Large intestine (tissue), 3 donors: ENCODE measurements around the gene CBLB. TPM values are rescaled to one million over a fixed set of nuclear protein-coding genes. Genes with fewer than 3 reads are reported as not detected.

Experiments
- DNase-seq, 2 donors: peaks; one replicate each; pipeline versions ENCODE4 v3.0.0 to v3.0.0-alpha.2; 2013
- H3K27ac ChIP-seq: one replicate; pipeline ENCODE4 v1.5.1; 2013; ENCODE audit warnings: low read length
- H3K27me3 ChIP-seq: 2 replicates; pipeline ENCODE4 v1.6.1; 2013; ENCODE audit warnings: low read length; ENCODE audit not compliant: control insufficient read depth, insufficient read depth
- H3K36me3 ChIP-seq: 2 replicates; pipeline ENCODE4 v1.6.1; 2013; ENCODE audit warnings: low read length; ENCODE audit not compliant: control insufficient read depth, insufficient read depth
- H3K4me1 ChIP-seq: one replicate; pipeline ENCODE4 v1.6.1; 2013; ENCODE audit warnings: low read length; ENCODE audit not compliant: control insufficient read depth, insufficient read depth
- H3K4me3 ChIP-seq: one replicate; pipeline ENCODE4 v1.5.1; 2013; ENCODE audit warnings: low read length
- H3K9me3 ChIP-seq: one replicate; pipeline ENCODE4 v1.6.1; 2013; ENCODE audit warnings: mild to moderate bottlenecking, low read depth, low read length, moderate library complexity; ENCODE audit not compliant: control insufficient read depth
- WGBS: methylation state at CpG from one replicate; pipeline ENCODE4 v1.1.5; 2013; ENCODE audit warnings: low lambda C conversion rate; ENCODE audit not compliant: insufficient coverage; 5-methylcytosine and 5-hydroxymethylcytosine counted together
- polyA plus RNA-seq: library from polyadenylated mRNA; unstranded; fragments of 120-200 nt; gene quantifications from one replicate; pipeline ENCODE4 v1.2.1, GENCODE V29; 2013

The CBLB gene
- polyA plus RNA-seq, 1 donor: 34.0 TPM

- Histone ChIP-seq H3K27ac (no peak overlapping the region), H3K4me3 (no peak overlapping the region), H3K36me3 (no peaks in the 10 kb centered on the region), H3K9me3 (no peaks in the 10 kb centered on the region), H3K27me3 (no peaks in the 10 kb centered on the region), H3K4me1 (no peaks in the 10 kb centered on the region)
- WGBS: no CpG with 5 or more reads among the region's 2 CpGs
- no peak for DNase-seq
Measured at GRCh38 chr3:105613120-105613519, 255.7 kb downstream of the CBLB start.

DNA sequence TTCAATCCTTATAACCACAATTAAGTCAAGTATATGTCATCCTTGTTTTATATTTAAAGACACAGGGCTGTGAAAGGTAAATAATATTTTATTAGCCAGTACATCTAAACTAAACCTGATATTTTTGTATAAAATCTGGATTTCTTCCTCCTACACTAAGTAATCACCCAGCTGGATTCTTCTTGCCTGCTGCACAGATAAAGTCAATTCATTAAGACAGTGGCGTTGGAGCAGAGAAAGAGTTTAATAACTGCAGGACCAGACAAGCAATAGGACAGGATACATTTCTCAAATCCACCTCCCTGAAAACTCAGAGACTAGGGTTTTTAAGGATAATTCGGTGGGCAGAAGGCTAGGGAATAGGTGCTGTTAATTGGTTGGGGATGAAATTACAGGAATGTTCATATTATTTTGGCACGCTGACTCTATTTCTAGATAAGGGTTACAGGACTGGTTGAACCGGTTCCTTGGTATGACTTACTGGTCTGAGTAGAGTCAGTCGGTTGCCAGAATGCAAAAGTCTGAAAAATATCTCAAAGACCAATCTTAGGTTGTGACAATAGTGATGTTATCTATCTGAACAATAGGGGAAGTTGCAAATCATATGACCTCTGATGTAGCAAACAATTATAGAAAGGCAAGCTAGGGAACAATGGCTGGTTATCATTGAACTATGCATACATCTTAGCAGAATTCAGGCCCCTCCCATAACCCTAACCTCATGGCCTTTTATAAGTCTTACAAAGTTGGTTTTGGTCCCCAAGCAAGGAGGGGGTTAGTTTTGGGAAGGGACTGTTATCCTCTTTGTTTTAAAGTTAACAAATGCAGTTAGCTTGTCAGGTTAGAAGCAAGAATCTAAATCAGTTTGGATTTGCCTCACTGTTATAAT lies 257.3 kb downstream of the CBLB start:
- no peaks in the 10 kb centered on the region for H3K27me3 ChIP-seq

GRCh38 chr3:105610473-105610872 lies 258.3 kb downstream of the CBLB start:
- Histone ChIP-seq H3K36me3 (no peaks in the 10 kb centered on the region), H3K27me3 (no peaks in the 10 kb centered on the region), H3K27ac (no peak overlapping the region), H3K9me3 (no peaks in the 10 kb centered on the region), H3K4me3 (no peak overlapping the region), H3K4me1 (no peaks in the 10 kb centered on the region)
- DNase-seq: no peak
- WGBS: no CpG with 5 or more reads among the region's 4 CpGs

More for the DNA sequence above, 257.3 kb downstream of the CBLB start:
- no peak overlapping the region for H3K27ac ChIP-seq
- no peaks in the 10 kb centered on the region for H3K4me1 ChIP-seq
- WGBS: 20% methylated on average over 1 of the region's 5 CpGs
- no peaks in the 10 kb centered on the region for H3K9me3 ChIP-seq
- H3K36me3 ChIP-seq: no peaks in the 10 kb centered on the region
- H3K4me3 ChIP-seq: no peak overlapping the region
- peak in 1 of 2 donors; percentile 4 for DNase-seq

DNA sequence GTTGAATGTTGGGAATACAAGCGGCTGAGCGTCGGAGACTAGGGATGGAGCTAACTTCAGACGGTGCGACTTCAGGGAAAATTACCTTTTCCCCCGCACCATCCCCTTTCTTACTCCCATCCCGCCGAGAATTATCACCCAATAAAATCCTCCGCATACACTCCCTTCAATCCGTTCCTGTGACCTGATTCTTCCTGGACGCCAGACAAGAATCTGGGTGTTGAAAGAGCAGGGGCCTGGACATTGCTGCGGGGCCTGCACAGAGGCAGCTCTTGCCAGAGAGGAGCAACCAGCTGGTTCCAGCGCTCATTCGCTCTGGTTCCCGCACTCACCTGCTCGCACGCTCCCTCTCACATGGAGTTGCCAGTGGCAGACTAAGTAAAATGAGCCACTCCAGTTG lies 260.2 kb downstream of the CBLB start:
- Histone ChIP-seq H3K27me3 (no peaks in the 10 kb centered on the region), H3K4me1 (no peaks in the 10 kb centered on the region), H3K36me3 (no peaks in the 10 kb centered on the region), H3K4me3 (no peak overlapping the region), H3K27ac (no peak overlapping the region), H3K9me3 (no peaks in the 10 kb centered on the region)
- 100% methylated on average over 1 of the region's 17 CpGs for WGBS
- no peak for DNase-seq

DNA sequence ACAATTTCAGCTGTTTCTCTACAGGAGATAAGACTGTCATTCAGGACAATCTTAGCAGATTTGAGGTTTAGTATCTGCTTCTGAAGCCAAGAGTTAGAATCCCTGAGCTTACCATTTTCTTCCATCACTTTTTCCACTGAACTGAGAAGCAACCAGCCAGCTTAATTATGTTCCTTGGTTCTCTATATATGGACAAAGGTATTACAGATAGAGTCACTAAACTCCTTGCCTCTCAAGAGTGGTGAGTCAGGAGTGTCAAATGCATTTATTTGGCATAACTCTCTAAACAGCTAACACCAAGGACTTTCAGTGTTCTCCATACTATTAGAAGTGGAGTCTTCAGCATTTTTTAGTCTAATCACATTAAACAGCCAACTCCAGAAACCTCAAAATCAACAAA lies 262.8 kb downstream of the CBLB start:
- Histone ChIP-seq H3K4me1 (no peaks in the 10 kb centered on the region), H3K9me3 (no peaks in the 10 kb centered on the region), H3K4me3 (no peak overlapping the region), H3K27me3 (no peaks in the 10 kb centered on the region), H3K36me3 (no peaks in the 10 kb centered on the region), H3K27ac (no peak overlapping the region)
- DNase-seq: no peak
